ENCODE data around the gene MGA. TPM values are rescaled to one million over a fixed set of nuclear protein-coding genes. Genes with fewer than 3 reads are reported as not detected.
A peak's percentile ranks its signal among the peaks of the same experiment; 100 is the strongest.

Gene MGA
- total and polyA plus RNA-seq, 4 experiments from 2014 or later: 6.6 to 74.9 (median 45.4) TPM

DNA sequence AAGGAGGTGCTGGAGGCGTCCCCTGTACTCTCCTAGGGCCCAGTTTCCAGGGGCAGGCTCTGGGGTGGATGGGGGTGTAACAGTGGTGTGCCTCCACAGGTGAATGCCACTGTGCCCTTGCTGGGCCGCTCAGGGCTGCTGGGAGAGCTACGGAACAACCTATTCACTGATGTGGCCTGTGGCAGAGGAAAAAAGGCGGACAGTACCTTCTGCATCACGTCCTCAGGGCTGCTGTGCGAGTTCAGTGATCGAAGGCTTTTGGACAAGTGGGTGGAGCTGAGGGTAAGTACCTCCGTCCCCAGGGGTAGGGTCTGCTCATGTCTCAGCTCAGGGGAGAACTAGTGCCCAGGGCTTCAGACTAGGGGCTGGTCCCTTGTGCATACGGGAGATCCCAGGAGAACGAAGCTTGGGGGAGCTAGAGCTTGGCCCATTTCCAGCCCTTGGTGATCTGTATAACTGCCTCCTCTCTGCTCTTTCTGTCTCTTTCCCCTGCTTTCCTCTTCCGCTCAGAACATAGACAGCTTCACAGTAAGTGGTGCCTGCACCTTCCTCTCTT, 152.7 kb downstream of the MGA start:
- Mint-ChIP-seq H3K4me3 (no peak overlapping the region), H3K4me1 (peaks cover 7 to 21% (median 13%) of the 10 kb centered on the region in 4 donors), H3K36me3 (peaks cover 36 to 42% of the 10 kb centered on the region in 2 donors), H3K27me3 (no peaks in the 10 kb centered on the region), H3K9me3 (no peaks in the 10 kb centered on the region), H3K27ac (peak overlapping the region in 1 of 7 donors; percentile 83)
- ChIA-PET CTCF (ENCODE audit: partially characterized antibody) (interaction anchor here (1.0 to 10.2 kb wide), 14 partner anchors 11 to 347 kb away, joined by 3 to 327 read pairs (median 10); partner anchors contain the start of genes MAPKBP1 and RPAP1), POLR2A (ENCODE audit: partially characterized antibody) (interaction anchor here (0.6 to 6.1 kb wide), 2 partner anchors 36 to 40 kb away, joined by 4 to 56 read pairs; partner anchors contain the start of gene MAPKBP1)
- Histone ChIP-seq H3K27ac (ENCODE audit: low read depth, low read length) (no peak overlapping the region), H3K36me3 (ENCODE audit: insufficient read depth, low read length) (peaks cover 19% of the 10 kb centered on the region), H3K9me3 (ENCODE audit: control insufficient read depth in 1 of 2, low read length in 2 of 2) (no peaks in the 10 kb centered on the region), H3K4me1 (ENCODE audit: insufficient read depth, low read length) (peaks cover 12% of the 10 kb centered on the region), H3K4me3 (ENCODE audit: low read length in 2 of 2) (no peak overlapping the region), H3K27me3 (ENCODE audit: insufficient read depth, low read length) (no peaks in the 10 kb centered on the region)
- intact Hi-C loops (cut with micrococcal nuclease): no loop called here
- no peak for DNase-seq

DNA sequence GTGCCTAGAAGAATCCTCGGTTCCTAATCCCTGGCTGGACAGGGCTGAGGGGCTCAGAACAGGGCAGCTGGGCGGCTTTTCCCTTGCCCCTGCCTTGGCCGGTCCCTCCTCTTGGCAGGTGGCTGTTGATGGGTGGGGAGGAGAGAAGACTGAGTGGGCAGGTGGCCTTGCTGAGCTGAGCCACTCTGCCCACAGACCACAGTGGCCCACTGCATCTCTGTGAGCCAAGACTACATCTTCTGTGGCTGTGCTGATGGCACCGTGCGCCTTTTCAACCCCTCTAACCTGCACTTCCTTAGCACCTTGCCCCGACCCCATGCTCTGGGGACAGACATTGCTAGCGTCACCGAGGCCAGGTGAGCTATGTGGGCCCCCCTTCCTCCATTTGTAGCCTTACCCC, 153.2 kb downstream of the MGA start:
- ChIA-PET POLR2A (ENCODE audit: partially characterized antibody) (interaction anchor here (6.1 kb wide), 1 partner anchor 40 kb away, joined by 56 read pairs; the partner anchor contains the start of gene MAPKBP1), CTCF (ENCODE audit: partially characterized antibody) (interaction anchor here (1.1 to 10.2 kb wide), 8 partner anchors 10 to 347 kb away, joined by 4 to 327 read pairs (median 10); partner anchors contain the start of genes MAPKBP1 and RPAP1)
- Histone ChIP-seq H3K27ac (ENCODE audit: low read depth, low read length) (no peak overlapping the region), H3K4me3 (ENCODE audit: low read length in 2 of 2) (no peak overlapping the region), H3K36me3 (ENCODE audit: insufficient read depth, low read length) (peaks cover 24% of the 10 kb centered on the region), H3K27me3 (ENCODE audit: insufficient read depth, low read length) (no peaks in the 10 kb centered on the region), H3K9me3 (ENCODE audit: control insufficient read depth in 1 of 2, low read length in 2 of 2) (no peaks in the 10 kb centered on the region), H3K4me1 (ENCODE audit: insufficient read depth, low read length) (peaks cover 12% of the 10 kb centered on the region)
- Mint-ChIP-seq H3K4me3 (no peak overlapping the region), H3K27ac (no peak overlapping the region), H3K9me3 (no peaks in the 10 kb centered on the region), H3K27me3 (no peaks in the 10 kb centered on the region), H3K36me3 (peaks cover 41 to 47% of the 10 kb centered on the region in 2 donors), H3K4me1 (peaks cover 7 to 21% (median 13%) of the 10 kb centered on the region in 4 donors)
- no peak for DNase-seq
- intact Hi-C loops (cut with micrococcal nuclease): no loop called here

DNA sequence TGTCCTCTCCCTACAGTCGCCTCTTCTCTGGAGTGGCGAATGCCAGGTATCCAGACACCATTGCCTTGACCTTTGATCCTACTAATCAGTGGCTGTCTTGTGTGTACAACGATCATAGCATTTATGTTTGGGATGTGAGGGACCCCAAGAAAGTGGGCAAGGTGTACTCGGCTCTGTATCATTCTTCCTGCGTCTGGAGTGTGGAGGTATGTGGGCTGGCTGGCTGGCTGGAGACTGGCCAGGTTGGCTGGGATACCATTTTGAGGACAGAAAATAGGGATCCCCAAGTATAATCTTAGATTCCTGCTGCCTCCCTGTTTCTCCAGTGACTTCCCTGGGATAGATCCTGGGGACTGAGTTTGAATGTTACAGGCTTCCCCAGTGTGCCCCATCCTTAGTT, 154.3 kb downstream of the MGA start:
- no peak for DNase-seq
- CTCF ChIA-PET (ENCODE audit: partially characterized antibody): interaction anchor here (1.0 to 10.2 kb wide), 3 partner anchors 11 to 117 kb away, joined by 3 to 327 read pairs (median 4); partner anchors contain the start of gene MAPKBP1

GRCh38 chr15:41816788-41817187, 156.6 kb downstream of the MGA start:
- intact Hi-C loops (cut with micrococcal nuclease): no loop called here
- Histone ChIP-seq H3K27ac (ENCODE audit: low read depth, low read length) (no peak overlapping the region), H3K36me3 (ENCODE audit: insufficient read depth, low read length) (peaks cover 38% of the 10 kb centered on the region), H3K9me3 (ENCODE audit: control insufficient read depth in 1 of 2, low read length in 2 of 2) (no peaks in the 10 kb centered on the region), H3K4me1 (ENCODE audit: insufficient read depth, low read length) (peaks cover under 1% of the 10 kb centered on the region), H3K4me3 (ENCODE audit: low read length in 2 of 2) (no peak overlapping the region), H3K27me3 (ENCODE audit: insufficient read depth, low read length) (no peaks in the 10 kb centered on the region)
- ChIA-PET POLR2A (ENCODE audit: partially characterized antibody) (no interaction called here), CTCF (ENCODE audit: partially characterized antibody) (interaction anchor here (1.1 to 1.3 kb wide), 2 partner anchors 16 to 44 kb away, joined by 3 to 6 read pairs; no protein-coding TSS in a partner anchor)
- no peak overlapping the region for H3K27ac Mint-ChIP-seq
- no peak for DNase-seq
- H3K36me3 Mint-ChIP-seq: peaks cover 44 to 70% of the 10 kb centered on the region in 2 donors
- H3K4me1 Mint-ChIP-seq: peaks cover 0 to 6% (median 2%) of the 10 kb centered on the region in 4 donors
- no peaks in the 10 kb centered on the region for H3K9me3 Mint-ChIP-seq
- no peaks in the 10 kb centered on the region for H3K27me3 Mint-ChIP-seq
- H3K4me3 Mint-ChIP-seq: no peak overlapping the region

More for the DNA sequence above, 154.3 kb downstream of the MGA start:
- Histone ChIP-seq H3K4me1 (ENCODE audit: insufficient read depth, low read length) (peaks cover 12% of the 10 kb centered on the region), H3K36me3 (ENCODE audit: insufficient read depth, low read length) (peaks cover 28% of the 10 kb centered on the region), H3K9me3 (ENCODE audit: control insufficient read depth in 1 of 2, low read length in 2 of 2) (no peaks in the 10 kb centered on the region), H3K27me3 (ENCODE audit: insufficient read depth, low read length) (no peaks in the 10 kb centered on the region), H3K27ac (ENCODE audit: low read depth, low read length) (no peak overlapping the region), H3K4me3 (ENCODE audit: low read length in 2 of 2) (no peak overlapping the region)
- Mint-ChIP-seq H3K4me1 (peaks cover 7 to 21% (median 13%) of the 10 kb centered on the region in 4 donors), H3K9me3 (no peaks in the 10 kb centered on the region), H3K4me3 (no peak overlapping the region), H3K27ac (no peak overlapping the region), H3K36me3 (peaks cover 44 to 56% of the 10 kb centered on the region in 2 donors), H3K27me3 (no peaks in the 10 kb centered on the region)
- intact Hi-C loops (cut with micrococcal nuclease): no loop called here
- POLR2A ChIA-PET (ENCODE audit: partially characterized antibody): interaction anchor here (6.1 kb wide), 1 partner anchor 41 kb away, joined by 56 read pairs; the partner anchor contains the start of gene MAPKBP1

GRCh38 chr15:41817327-41817726, 157.1 kb downstream of the MGA start:
- Histone ChIP-seq H3K9me3 (ENCODE audit: control insufficient read depth in 1 of 2, low read length in 2 of 2) (no peaks in the 10 kb centered on the region), H3K36me3 (ENCODE audit: insufficient read depth, low read length) (peaks cover 38% of the 10 kb centered on the region), H3K4me1 (ENCODE audit: insufficient read depth, low read length) (no peaks in the 10 kb centered on the region), H3K4me3 (ENCODE audit: low read length in 2 of 2) (no peak overlapping the region), H3K27me3 (ENCODE audit: insufficient read depth, low read length) (no peaks in the 10 kb centered on the region), H3K27ac (ENCODE audit: low read depth, low read length) (no peak overlapping the region)
- POLR2A ChIA-PET (ENCODE audit: partially characterized antibody): no interaction called here
- CTCF ChIA-PET (ENCODE audit: partially characterized antibody): interaction anchor here (1.1 to 1.3 kb wide), 3 partner anchors 15 to 44 kb away, joined by 3 to 6 read pairs (median 5); partner anchors contain the start of gene MAPKBP1
- Mint-ChIP-seq H3K27ac (peak overlapping the region in 1 of 7 donors; percentile 52), H3K9me3 (no peaks in the 10 kb centered on the region), H3K36me3 (peaks cover 44 to 68% of the 10 kb centered on the region in 2 donors), H3K4me1 (peaks cover 0 to 2% (median 0%) of the 10 kb centered on the region in 4 donors), H3K4me3 (no peak overlapping the region), H3K27me3 (no peaks in the 10 kb centered on the region)
- intact Hi-C loops (cut with micrococcal nuclease): no loop called here
- DNase-seq: no peak

DNA sequence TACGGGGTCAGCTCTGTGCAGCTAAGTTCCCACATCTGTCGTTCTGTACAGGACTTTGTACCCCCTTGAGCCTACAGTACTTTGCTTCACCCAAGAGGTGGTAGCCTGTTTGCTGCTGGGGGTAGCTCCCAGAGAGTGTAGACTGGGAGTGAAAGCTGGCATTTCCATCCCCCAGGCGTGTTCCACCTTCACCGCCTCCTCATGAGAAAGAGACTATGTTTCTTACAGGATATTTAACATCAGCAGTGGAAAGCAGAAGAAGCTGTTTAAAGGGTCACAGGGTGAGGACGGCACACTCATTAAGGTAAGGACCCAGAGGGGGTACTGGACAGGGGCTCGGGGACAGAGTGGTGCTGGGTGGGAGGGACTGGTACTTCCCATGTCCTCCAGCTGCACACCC, 157.6 kb downstream of the MGA start:
- ChIA-PET POLR2A (ENCODE audit: partially characterized antibody) (no interaction called here), CTCF (ENCODE audit: partially characterized antibody) (interaction anchor here (1.1 to 1.3 kb wide), 3 partner anchors 15 to 45 kb away, joined by 3 to 6 read pairs (median 5); partner anchors contain the start of gene MAPKBP1)
- H3K4me3 ChIP-seq (ENCODE audit: low read length in 2 of 2): no peak overlapping the region
- no peaks in the 10 kb centered on the region for H3K27me3 Mint-ChIP-seq
- H3K4me1 Mint-ChIP-seq: no peaks in the 10 kb centered on the region
- no peak overlapping the region for H3K27ac Mint-ChIP-seq
- H3K27ac ChIP-seq (ENCODE audit: low read depth, low read length): no peak overlapping the region
- H3K4me3 Mint-ChIP-seq: no peak overlapping the region
- DNase-seq: no peak
- no peaks in the 10 kb centered on the region for H3K9me3 ChIP-seq (ENCODE audit: control insufficient read depth in 1 of 2, low read length in 2 of 2)
- intact Hi-C loops (cut with micrococcal nuclease): no loop called here
- no peaks in the 10 kb centered on the region for H3K4me1 ChIP-seq (ENCODE audit: insufficient read depth, low read length)
- no peaks in the 10 kb centered on the region for H3K9me3 Mint-ChIP-seq
- no peaks in the 10 kb centered on the region for H3K27me3 ChIP-seq (ENCODE audit: insufficient read depth, low read length)
- H3K36me3 Mint-ChIP-seq: peaks cover 46 to 71% of the 10 kb centered on the region in 2 donors
- peaks cover 36% of the 10 kb centered on the region for H3K36me3 ChIP-seq (ENCODE audit: insufficient read depth, low read length)

DNA sequence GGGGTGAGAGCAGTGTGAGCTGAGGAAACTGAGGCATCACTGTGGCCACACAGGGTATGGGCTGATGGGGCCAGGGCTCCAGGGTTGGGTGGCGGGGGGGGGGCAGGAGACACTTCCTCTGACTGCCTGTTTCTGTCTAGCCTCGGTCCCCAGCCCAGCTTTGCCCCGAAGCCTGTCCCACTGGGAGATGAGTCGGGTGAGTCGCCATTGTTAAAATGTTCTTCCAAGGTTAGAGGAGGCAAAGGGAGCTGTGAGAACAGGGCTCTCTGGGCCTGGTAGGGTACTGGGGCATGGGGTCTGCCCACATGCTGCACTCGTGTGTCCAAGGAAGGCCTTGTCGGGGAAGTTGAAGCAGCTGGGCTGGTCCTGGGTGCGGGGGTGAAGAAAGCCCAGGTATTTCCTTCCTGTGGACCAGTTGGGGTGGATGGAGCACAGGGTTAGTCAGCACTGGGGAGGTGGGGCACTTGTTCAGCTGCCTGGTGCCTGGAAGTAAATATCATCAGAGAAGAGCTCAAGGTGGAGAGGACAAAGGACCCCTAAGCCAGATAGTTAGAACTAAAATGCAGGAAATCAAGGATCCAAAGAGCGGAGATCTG, 159.3 kb downstream of the MGA start:
- Histone ChIP-seq H3K4me3 (ENCODE audit: low read length in 2 of 2) (no peak overlapping the region), H3K27me3 (ENCODE audit: insufficient read depth, low read length) (no peaks in the 10 kb centered on the region), H3K4me1 (ENCODE audit: insufficient read depth, low read length) (no peaks in the 10 kb centered on the region), H3K27ac (ENCODE audit: low read depth, low read length) (no peak overlapping the region), H3K9me3 (ENCODE audit: control insufficient read depth in 1 of 2, low read length in 2 of 2) (no peaks in the 10 kb centered on the region), H3K36me3 (ENCODE audit: insufficient read depth, low read length) (peaks cover 38% of the 10 kb centered on the region)
- ChIA-PET CTCF (ENCODE audit: partially characterized antibody) (interaction anchor here (1.0 to 2.8 kb wide), 2 partner anchors 8 to 85 kb away, joined by 4 to 8 read pairs; no protein-coding TSS in a partner anchor), POLR2A (ENCODE audit: partially characterized antibody) (no interaction called here)
- Mint-ChIP-seq H3K9me3 (no peaks in the 10 kb centered on the region), H3K4me1 (no peaks in the 10 kb centered on the region), H3K36me3 (peaks cover 42 to 73% of the 10 kb centered on the region in 2 donors), H3K27ac (peak overlapping the region in 1 of 7 donors; percentile 51), H3K4me3 (no peak overlapping the region), H3K27me3 (no peaks in the 10 kb centered on the region)
- intact Hi-C loops (cut with micrococcal nuclease): no loop called here
- DNase-seq: no peak
